Adrenal gland (tissue), 12 donors: ENCODE data around the gene PRDM8. TPM values are rescaled to one million over a fixed set of nuclear protein-coding genes. Genes with fewer than 3 reads are reported as not detected.

Source experiments
- DNase-seq, 7 donors: peaks; one replicate each; pipeline ENCODE4 v3.0.0-alpha.2; 2019 to 2020
- H3K27ac ChIP-seq, 5 donors: fragments of 200-600 bp; sonication (generic) in 4 of 5; 1 replicate in 3 of 5; 2 replicates in 2 of 5; pipeline versions ENCODE4 v1.5.1 to v1.8.0; 2016 to 2020; ENCODE audit warnings: mild to moderate bottlenecking in 1 of 5
- H3K27me3 ChIP-seq: fragments of 200-600 bp; 2 replicates; pipeline ENCODE4 v1.8.0; 2021
- H3K36me3 ChIP-seq, 2 donors: fragments of 200-600 bp; replicated peaks in 1 of 2; 1 replicate in 1 of 2; 2 replicates in 1 of 2; pipeline versions ENCODE4 v1.5.1 to v1.8.0; 2018 to 2022
- H3K4me1 ChIP-seq, 2 donors: fragments of 200-600 bp; replicated peaks in 1 of 2; 1 replicate in 1 of 2; 2 replicates in 1 of 2; pipeline versions ENCODE4 v1.5.1 to v1.8.0; 2018 to 2021
- H3K4me3 ChIP-seq, 4 donors: fragments of 200-600 bp; sonication (generic) in 3 of 4; one replicate each; pipeline ENCODE4 v1.5.1; 2016 to 2018
- H3K9me3 ChIP-seq, 3 donors: fragments of 200-600 bp; sonication (generic) in 1 of 3; replicated peaks in 1 of 3; 1 replicate in 2 of 3; 2 replicates in 1 of 3; pipeline versions ENCODE4 v1.5.1 to v1.8.0; 2016 to 2021
- CTCF ChIP-seq, 6 experiments: fragments of 450-650 bp in 4 of 6; fragments of 200-600 bp in 2 of 6; sonication (generic) in 1 of 6; IDR thresholded peaks; 1 replicate in 5 of 6; 2 replicates in 1 of 6; pipeline versions ENCODE4 v1.5.1 to v1.8.0; 2016 to 2021; ENCODE audit warnings: antibody characterized with exemption in 6 of 6, mild to moderate bottlenecking in 2 of 6, moderate library complexity in 1 of 6
- POLR2A ChIP-seq, 2 donors: fragments of 450-650 bp; IDR thresholded peaks; one replicate each; pipeline ENCODE4 v1.6.1; 2017; ENCODE audit warnings: antibody characterized with exemption in 2 of 2, mild to moderate bottlenecking in 2 of 2, moderate library complexity in 1 of 2
- WGBS, 4 donors: extraction: QIAGEN DNeasy Blood & Tissue Kit in 2 of 4; methylation state at CpG; one replicate each; pipeline versions ENCODE4 v1.1.5 to v1.1.7; 2013 to 2017; 5-methylcytosine and 5-hydroxymethylcytosine counted together
- intact Hi-C, 2 donors: fragments of 100-400 bp; cut with DNase I; formaldehyde crosslinking; loops; one replicate each; pipeline versions ENCODE4 v1.14.1 to v1.15.0; 2022 to 2023
- polyA plus RNA-seq, 3 donors: library from polyadenylated mRNA; stranded (reverse); fragments of 200-250 nt in 2 of 3; fragments of 350-450 nt in 1 of 3; fragmentation: Illumina TruSeq in 1 of 3; extraction: RNeasy Lipid Tissue Mini Kit (QIAGEN cat#74804) in 1 of 3; gene quantifications; one replicate each; pipeline ENCODE4 v1.2.3, GENCODE V29; 2013 to 2014
- total RNA-seq, 9 donors: library from RNA; depleted of rRNA in 4 of 9; stranded (reverse); fragments of >200 nt in 4 of 9; fragments of 120-200 nt in 1 of 9; fragmentation: NEBNext Ultra II Directional in 1 of 9; extraction: Animal tissue kit (Norgen Biotek cat#: 25700) in 1 of 9; gene quantifications; one replicate each; pipeline versions ENCODE4 v1.1.0 to v1.2.4, GENCODE V29; 2013 to 2023
- donor health status: healthy with polysubstance abuse.
- donor health status: Bipolar disorder and iron deficiency.
- donor health status: DM: yes; HTN: yes; CAD: no.
- donor health status: DM: no; HTN: no; CAD: no.
- donor health status: DM: no; HTN: no; CAD: no.
- donor health status: DM: yes; HTN: yes; CAD: no.

PRDM8 gene
- total and polyA plus RNA-seq, 12 donors, result 0.36 to 5.0 (median 1.6) TPM

GRCh38 chr4:80253510-80253909, 56.2 kb downstream of the PRDM8 start:
- no peak overlapping the region for H3K4me3 ChIP-seq
- TF ChIP-seq CTCF (IDR thresholded peaks at IDR 0.05) (no peak), POLR2A (IDR thresholded peaks at IDR 0.05) (no peak)
- no peak overlapping the region for H3K27ac ChIP-seq
- H3K27me3 ChIP-seq, result peaks cover 5% of the 10 kb centered on the region
- no peak for DNase-seq
- no peaks in the 10 kb centered on the region for H3K4me1 ChIP-seq
- WGBS, 4 donors, result 35 to 52% (median 41%) methylated on average over 4 of the region's 4 CpGs
- H3K36me3 ChIP-seq, result no peaks in the 10 kb centered on the region
- H3K9me3 ChIP-seq, result no peaks in the 10 kb centered on the region
- intact Hi-C loops, result no loop called here

Other genes with a start within 250 kb of the PRDM8 start
- 10 to 100 TPM; 12.6 to 96.6 (median 61.3) TPM for gene ANTXR2, start 124.3 kb upstream of the PRDM8 start, total RNA-seq
- 10 to 100 TPM in 2 of 3 donors, 1 to 10 TPM in 1; 8.4 to 56.5 (median 10.9) TPM for gene ANTXR2, start 124.3 kb upstream of the PRDM8 start, polyA plus RNA-seq
- gene FGF5, start 69.2 kb downstream of the PRDM8 start, total RNA-seq, result not detected
- gene FGF5, start 69.2 kb downstream of the PRDM8 start, polyA plus RNA-seq, result not detected
- gene CFAP299, start 138.2 kb downstream of the PRDM8 start, total RNA-seq, result not detected
- gene CFAP299, start 138.2 kb downstream of the PRDM8 start, polyA plus RNA-seq, result not detected